ENCODE measurements around the gene EIPR1.

Gene EIPR1

GRCh38 chr2:3172265-3172935 lies 205.2 kb downstream of the EIPR1 start:
- DNase-seq (ENCODE audit: low spot score), result no peak
- H3K4me3 ChIP-seq, result no peak overlapping the region
- TF ChIP-seq, protein P1, sequence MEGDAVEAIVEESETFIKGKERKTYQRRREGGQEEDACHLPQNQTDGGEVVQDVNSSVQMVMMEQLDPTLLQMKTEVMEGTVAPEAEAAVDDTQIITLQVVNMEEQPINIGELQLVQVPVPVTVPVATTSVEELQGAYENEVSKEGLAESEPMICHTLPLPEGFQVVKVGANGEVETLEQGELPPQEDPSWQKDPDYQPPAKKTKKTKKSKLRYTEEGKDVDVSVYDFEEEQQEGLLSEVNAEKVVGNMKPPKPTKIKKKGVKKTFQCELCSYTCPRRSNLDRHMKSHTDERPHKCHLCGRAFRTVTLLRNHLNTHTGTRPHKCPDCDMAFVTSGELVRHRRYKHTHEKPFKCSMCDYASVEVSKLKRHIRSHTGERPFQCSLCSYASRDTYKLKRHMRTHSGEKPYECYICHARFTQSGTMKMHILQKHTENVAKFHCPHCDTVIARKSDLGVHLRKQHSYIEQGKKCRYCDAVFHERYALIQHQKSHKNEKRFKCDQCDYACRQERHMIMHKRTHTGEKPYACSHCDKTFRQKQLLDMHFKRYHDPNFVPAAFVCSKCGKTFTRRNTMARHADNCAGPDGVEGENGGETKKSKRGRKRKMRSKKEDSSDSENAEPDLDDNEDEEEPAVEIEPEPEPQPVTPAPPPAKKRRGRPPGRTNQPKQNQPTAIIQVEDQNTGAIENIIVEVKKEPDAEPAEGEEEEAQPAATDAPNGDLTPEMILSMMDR (IDR thresholded peaks at IDR 0.05), result no peak
- no peak overlapping the region for H3K27ac ChIP-seq

DNA sequence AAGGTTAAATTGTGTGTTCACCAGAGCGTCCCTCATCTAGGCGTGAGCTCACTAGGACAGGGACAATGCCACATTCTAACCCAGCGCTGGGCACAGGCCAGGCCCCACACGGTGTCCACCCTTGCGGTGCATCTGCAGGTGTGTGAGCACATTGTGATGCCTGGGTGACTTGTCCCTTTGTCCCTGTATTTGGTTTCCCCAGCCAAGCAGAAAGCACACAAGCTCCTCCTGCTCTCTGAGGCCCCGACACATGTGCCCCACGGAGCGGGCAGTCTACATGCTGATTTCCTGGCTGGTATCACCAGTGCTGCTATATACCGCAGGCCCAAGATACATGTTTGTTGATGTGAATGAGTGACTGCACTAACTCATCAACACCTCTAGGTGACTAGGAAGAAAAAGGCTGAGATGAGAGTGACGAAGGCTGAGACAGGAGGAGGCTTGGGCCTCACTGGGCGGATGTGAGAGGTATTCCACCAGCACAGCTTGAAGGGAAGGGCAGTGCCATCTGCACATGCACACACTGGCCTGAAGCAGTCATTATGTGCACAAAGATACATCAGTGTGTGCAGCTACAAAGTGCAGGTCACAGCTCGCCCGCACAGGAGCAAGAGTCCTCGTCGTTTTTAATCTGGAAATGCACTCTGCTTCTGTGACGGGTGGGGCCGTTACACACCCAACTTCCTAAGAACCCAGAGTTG lies 205.9 kb downstream of the EIPR1 start:
- DNase-seq (ENCODE audit: low spot score), result no peak
- TF ChIP-seq, protein P1 (IDR thresholded peaks at IDR 0.05), result no peak
- Histone ChIP-seq H3K4me3 (no peak overlapping the region), H3K27ac (no peak overlapping the region)

DNA sequence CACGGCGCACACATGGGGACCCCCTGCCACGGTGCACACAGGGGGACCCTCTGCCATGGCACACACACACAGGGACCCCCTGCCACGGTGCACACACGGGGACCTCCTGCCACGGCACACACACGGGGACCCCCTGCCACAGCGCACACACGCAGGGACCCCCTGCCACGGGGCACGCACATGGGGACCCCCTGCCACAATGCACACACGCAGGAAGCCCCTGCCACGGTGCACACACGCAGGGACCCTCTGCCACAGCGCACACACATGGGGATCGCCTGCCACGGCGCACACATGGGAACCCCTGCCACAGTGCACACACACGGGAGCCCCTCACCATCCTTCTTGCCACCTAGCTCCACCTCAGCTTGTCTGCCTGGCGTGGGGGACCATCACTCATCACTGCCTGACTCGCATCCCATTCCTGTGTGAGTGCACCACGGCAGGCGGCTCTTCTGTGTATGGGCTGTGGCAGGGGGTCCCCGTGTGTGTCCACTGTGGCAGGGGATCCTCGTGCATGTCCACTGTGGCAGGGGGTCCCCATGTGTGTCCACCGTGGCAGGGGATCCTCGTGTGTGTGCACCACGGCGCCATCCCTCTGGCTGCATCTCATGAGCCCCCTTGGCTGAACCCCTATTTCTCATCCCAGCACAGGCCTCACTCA lies 206.7 kb downstream of the EIPR1 start:
- Histone ChIP-seq H3K27ac (no peak overlapping the region), H3K4me3 (no peak overlapping the region)
- no peak for DNase-seq (ENCODE audit: low spot score)
- TF ChIP-seq, protein P1 (IDR thresholded peaks at IDR 0.05), result no peak

DNA sequence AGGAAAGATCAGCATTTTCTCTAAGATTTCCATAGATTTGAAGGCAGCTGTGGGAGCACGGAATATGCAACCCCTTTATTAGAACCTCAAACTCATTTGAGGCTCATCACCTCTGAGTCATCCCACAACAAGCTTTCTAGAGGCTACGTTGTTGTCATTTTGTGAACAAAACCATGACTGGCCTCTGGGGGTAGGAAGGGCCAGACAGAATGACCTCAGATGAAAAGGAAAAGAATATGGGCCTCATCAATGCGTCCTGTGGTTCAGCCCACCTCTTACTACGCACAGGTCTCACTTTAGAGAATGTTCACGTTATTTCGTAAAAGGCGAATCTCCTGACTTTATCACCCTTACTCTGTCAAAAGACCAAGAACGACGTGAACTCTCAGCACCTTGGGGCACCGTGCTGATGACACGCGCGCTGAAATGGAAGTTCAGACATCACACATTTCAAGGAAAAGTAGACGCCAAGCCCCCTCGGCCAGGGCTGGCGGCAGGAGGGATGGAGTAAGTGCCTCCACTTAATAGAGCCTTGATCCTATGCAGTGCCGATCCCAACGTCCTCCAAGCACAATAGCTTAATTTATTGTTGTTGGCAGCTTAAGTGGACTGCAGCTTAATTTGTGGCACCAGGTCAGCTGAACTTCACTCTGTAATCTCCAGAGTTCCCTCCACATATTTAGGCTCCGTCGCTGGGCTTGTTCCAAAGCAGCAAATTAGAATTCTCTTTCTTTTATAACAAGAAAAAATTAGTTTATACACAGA lies 208.3 kb downstream of the EIPR1 start:
- TF ChIP-seq, protein P1 (IDR thresholded peaks at IDR 0.05), result no peak
- H3K27ac ChIP-seq, result no peak overlapping the region
- no peak overlapping the region for H3K4me3 ChIP-seq
- no peak for DNase-seq (ENCODE audit: low spot score)

GRCh38 chr2:3168230-3168891 lies 209.3 kb downstream of the EIPR1 start:
- no peak overlapping the region for H3K4me3 ChIP-seq
- TF ChIP-seq, protein P1 (IDR thresholded peaks at IDR 0.05), result no peak
- DNase-seq (ENCODE audit: low spot score), result no peak
- H3K27ac ChIP-seq, result no peak overlapping the region

GRCh38 chr2:3163401-3163800 lies 214.2 kb downstream of the EIPR1 start:
- Histone ChIP-seq H3K4me3 (no peak overlapping the region), H3K27ac (no peak overlapping the region)
- TF ChIP-seq, protein P1 (IDR thresholded peaks at IDR 0.05), result no peak
- DNase-seq (ENCODE audit: low spot score), result no peak
